Neuronal stem cell (in vitro differentiated cells): ENCODE data around the gene PAPOLG.
"Not testable (repeated sequence)": the region's sequence is repeated elsewhere in the genome, so short reads cannot be mapped to it uniquely, and the experiment has no call there.

ENCODE experiments used
- DNase-seq: peaks from one replicate; pipeline ENCODE4 v3.0.0-alpha.2; 2013; ENCODE audit warnings: low spot score
- H2AFZ ChIP-seq: one replicate; pipeline ENCODE4 v1.6.1; 2013; ENCODE audit warnings: mild to moderate bottlenecking, low read length, inconsistent platforms
- H2AK5ac ChIP-seq: 2 replicates; pipeline ENCODE4 v1.6.1; 2013; ENCODE audit warnings: low read depth, mild to moderate bottlenecking, inconsistent platforms, low read length, moderate library complexity, mixed read lengths
- H2BK120ac ChIP-seq: 2 replicates; pipeline ENCODE4 v1.6.1; 2013; ENCODE audit warnings: low read depth, mild to moderate bottlenecking, inconsistent platforms, low read length, moderate library complexity, mixed read lengths
- H2BK12ac ChIP-seq: one replicate; pipeline ENCODE4 v1.6.1; 2013; ENCODE audit warnings: low read length, inconsistent platforms
- H2BK15ac ChIP-seq: 2 replicates; pipeline ENCODE4 v1.6.1; 2013; ENCODE audit warnings: mild to moderate bottlenecking, low read length, inconsistent platforms, mixed read lengths
- H2BK5ac ChIP-seq: one replicate; pipeline ENCODE4 v1.6.1; 2013; ENCODE audit warnings: inconsistent platforms, mild to moderate bottlenecking, low read length, moderate library complexity
- H3K14ac ChIP-seq: one replicate; pipeline ENCODE4 v1.6.1; 2013; ENCODE audit warnings: low read length, inconsistent platforms
- H3K18ac ChIP-seq: 2 replicates; pipeline ENCODE4 v1.6.1; 2013; ENCODE audit warnings: low read length, inconsistent platforms
- H3K23ac ChIP-seq: 2 replicates; pipeline ENCODE4 v1.6.1; 2013; ENCODE audit warnings: low read depth, mild to moderate bottlenecking, mixed read lengths, low read length, inconsistent platforms; ENCODE audit not compliant: poor library complexity
- H3K27ac ChIP-seq: replicated peaks from 3 replicates; pipeline ENCODE4 v1.5.1; 2013; ENCODE audit warnings: low read length, inconsistent platforms
- H3K27me3 ChIP-seq, 3 experiments: 2 replicates each; pipeline ENCODE4 v1.6.1; 2013; ENCODE audit warnings: low read length in 3 of 3, mild to moderate bottlenecking in 2 of 3, inconsistent platforms in 1 of 3, low read depth in 1 of 3, mixed read lengths in 1 of 3, moderate library complexity in 1 of 3; ENCODE audit not compliant: control insufficient read depth in 3 of 3, insufficient read depth in 3 of 3
- H3K36me3 ChIP-seq, 2 donors: replicated peaks in 1 of 2; 2 replicates each; pipeline ENCODE4 v1.6.1; 2013; ENCODE audit warnings: low read length in 2 of 2; ENCODE audit not compliant: control insufficient read depth in 2 of 2, insufficient read depth in 2 of 2
- H3K4ac ChIP-seq: 2 replicates; pipeline ENCODE4 v1.6.1; 2013; ENCODE audit warnings: inconsistent platforms, mild to moderate bottlenecking, low read length, moderate library complexity
- H3K4me1 ChIP-seq, 2 donors: 1 replicate in 1 of 2; 2 replicates in 1 of 2; pipeline ENCODE4 v1.6.1; 2013; ENCODE audit warnings: low read length in 2 of 2, low read depth in 1 of 2; ENCODE audit not compliant: control insufficient read depth in 2 of 2, insufficient read depth in 1 of 2
- H3K4me2 ChIP-seq: one replicate; pipeline ENCODE4 v1.6.1; 2013; ENCODE audit warnings: mild to moderate bottlenecking, low read length, inconsistent platforms; ENCODE audit not compliant: insufficient read depth, poor library complexity, severe bottlenecking
- H3K4me3 ChIP-seq, 2 donors: 2 replicates each; pipeline ENCODE4 v1.5.1; 2013; ENCODE audit warnings: low read length in 2 of 2, mild to moderate bottlenecking in 2 of 2, inconsistent platforms in 1 of 2, moderate library complexity in 1 of 2
- H3K79me1 ChIP-seq: one replicate; pipeline ENCODE4 v1.6.1; 2013; ENCODE audit warnings: low read depth, mild to moderate bottlenecking, inconsistent platforms, low read length, moderate library complexity
- H3K9ac ChIP-seq: one replicate; pipeline ENCODE4 v1.6.1; 2013; ENCODE audit warnings: mild to moderate bottlenecking, low read depth, low read length, inconsistent platforms; ENCODE audit not compliant: poor library complexity
- H3K9me3 ChIP-seq, 2 donors: replicated peaks in 1 of 2; 2 replicates each; pipeline versions ENCODE3 to v1.6.1; 2013; ENCODE audit warnings: low read length in 2 of 2, mild to moderate bottlenecking in 2 of 2, inconsistent platforms in 1 of 2, low read depth in 1 of 2, mixed read lengths in 1 of 2, moderate library complexity in 1 of 2; ENCODE audit not compliant: control insufficient read depth in 2 of 2, insufficient read depth in 1 of 2
- H4K8ac ChIP-seq: one replicate; pipeline ENCODE4 v1.6.1; 2013; ENCODE audit warnings: low read depth, mild to moderate bottlenecking, inconsistent platforms, low read length, moderate library complexity
- H4K91ac ChIP-seq: one replicate; pipeline ENCODE4 v1.6.1; 2013; ENCODE audit warnings: low read length, low read depth, mild to moderate bottlenecking, inconsistent platforms; ENCODE audit not compliant: poor library complexity
- WGBS, 2 donors: extraction: QIAGEN DNeasy Blood & Tissue Kit; methylation state at CpG; one replicate each; pipeline ENCODE4 v1.1.7; 2013; ENCODE audit warnings: missing lambda C conversion rate in 2 of 2, mixed read lengths in 1 of 2; ENCODE audit not compliant: insufficient read length in 2 of 2, insufficient replicate concordance in 1 of 2; ENCODE audit errors: extremely low coverage in 2 of 2; 5-methylcytosine and 5-hydroxymethylcytosine counted together

PAPOLG gene

GRCh38 chr2:60826111-60826510 is 70.0 kb downstream of the PAPOLG start:
- H3K27me3 ChIP-seq: peaks cover 0 to 8% (median 0%) of the 10 kb centered on the region in 3 experiments
- no peak overlapping the region for H3K4ac ChIP-seq
- no peaks in the 10 kb centered on the region for H3K36me3 ChIP-seq
- no peak overlapping the region for H3K4me2 ChIP-seq
- H4K8ac ChIP-seq: no peak overlapping the region
- WGBS, 2 donors: no CpG with 5 or more reads among the region's 2 CpGs
- no peak overlapping the region for H4K91ac ChIP-seq
- H2AK5ac ChIP-seq: no peak overlapping the region
- DNase-seq: no peak
- H2BK12ac ChIP-seq: no peak overlapping the region
- no peak overlapping the region for H3K23ac ChIP-seq
- no peak overlapping the region for H2AFZ ChIP-seq
- H2BK5ac ChIP-seq: no peak overlapping the region
- H3K4me1 ChIP-seq: peaks cover 0 to 2% of the 10 kb centered on the region in 2 donors
- H3K9me3 ChIP-seq: no peaks in the 10 kb centered on the region
- no peak overlapping the region for H2BK15ac ChIP-seq
- no peak overlapping the region for H2BK120ac ChIP-seq
- H3K79me1 ChIP-seq: no peaks in the 10 kb centered on the region
- no peak overlapping the region for H3K27ac ChIP-seq
- no peak overlapping the region for H3K18ac ChIP-seq
- H3K9ac ChIP-seq: no peak overlapping the region
- no peak overlapping the region for H3K4me3 ChIP-seq
- H3K14ac ChIP-seq: no peak overlapping the region

- H3K9me3 ChIP-seq, DNase-seq, H3K4me1 ChIP-seq, H3K4ac ChIP-seq, H3K9ac ChIP-seq, H3K36me3 ChIP-seq, H3K79me1 ChIP-seq, H3K14ac ChIP-seq, H3K27ac ChIP-seq, H4K91ac ChIP-seq, H3K4me3 ChIP-seq, H2AK5ac ChIP-seq, H4K8ac ChIP-seq, H2BK12ac ChIP-seq, H2BK120ac ChIP-seq, H3K23ac ChIP-seq, H2BK5ac ChIP-seq, H3K18ac ChIP-seq, H2AFZ ChIP-seq, H3K4me2 ChIP-seq, H2BK15ac ChIP-seq: not testable (repeated sequence)
- no CpG with 5 or more reads among the region's 3 CpGs for WGBS, 2 donors
- peaks cover 0 to 14% (median 0%) of the 10 kb centered on the region in 3 experiments for H3K27me3 ChIP-seq
Measured at GRCh38 chr2:60826860-60827259, 70.8 kb downstream of the PAPOLG start.

GRCh38 chr2:60827369-60827768 is 71.3 kb downstream of the PAPOLG start:
- H2AFZ ChIP-seq: no peak overlapping the region
- no peak overlapping the region for H4K91ac ChIP-seq
- peaks cover 0 to 14% (median 0%) of the 10 kb centered on the region in 3 experiments for H3K27me3 ChIP-seq
- no peak overlapping the region for H2BK15ac ChIP-seq
- no peaks in the 10 kb centered on the region for H3K9me3 ChIP-seq
- no peak overlapping the region for H2BK120ac ChIP-seq
- H3K23ac ChIP-seq: no peak overlapping the region
- H2BK12ac ChIP-seq: no peak overlapping the region
- no peak overlapping the region for H2BK5ac ChIP-seq
- H4K8ac ChIP-seq: no peak overlapping the region
- no peak for DNase-seq
- no peak overlapping the region for H3K4me2 ChIP-seq
- WGBS, 2 donors: no CpG with 5 or more reads among the region's 9 CpGs
- H3K4me3 ChIP-seq: no peak overlapping the region
- H3K4me1 ChIP-seq: peaks cover 0 to 2% of the 10 kb centered on the region in 2 donors
- H3K14ac ChIP-seq: no peak overlapping the region
- H3K79me1 ChIP-seq: no peaks in the 10 kb centered on the region
- H2AK5ac ChIP-seq: no peak overlapping the region
- no peak overlapping the region for H3K4ac ChIP-seq
- no peaks in the 10 kb centered on the region for H3K36me3 ChIP-seq
- no peak overlapping the region for H3K27ac ChIP-seq
- no peak overlapping the region for H3K9ac ChIP-seq
- no peak overlapping the region for H3K18ac ChIP-seq

GRCh38 chr2:60830991-60831390 is 74.9 kb downstream of the PAPOLG start:
- H3K79me1 ChIP-seq: no peaks in the 10 kb centered on the region

More at GRCh38 chr2:60830991-60831390, 74.9 kb downstream of the PAPOLG start:
- Histone ChIP-seq H3K4me3 (no peak overlapping the region), H2AK5ac (no peak overlapping the region), H3K4ac (no peak overlapping the region), H3K4me2 (no peak overlapping the region), H4K91ac (no peak overlapping the region), H3K27ac (no peak overlapping the region), H4K8ac (no peak overlapping the region), H3K4me1 (peaks cover 4 to 6% of the 10 kb centered on the region in 2 donors), H2BK5ac (no peak overlapping the region), H2BK12ac (no peak overlapping the region), H2BK120ac (no peak overlapping the region), H3K9ac (no peak overlapping the region), H3K23ac (no peak overlapping the region), H2AFZ (no peak overlapping the region), H3K14ac (no peak overlapping the region), H3K18ac (no peak overlapping the region), H2BK15ac (no peak overlapping the region), H3K9me3 (no peaks in the 10 kb centered on the region), H3K27me3 (peaks cover 0 to 8% (median 0%) of the 10 kb centered on the region in 3 experiments), H3K36me3 (no peaks in the 10 kb centered on the region)
- DNase-seq: no peak
- WGBS, 2 donors: no CpG with 5 or more reads among the region's 4 CpGs
